Mucosa of descending colon (tissue), 3 donors: ENCODE data around the gene PISD. TPM values are rescaled to one million over a fixed set of nuclear protein-coding genes. Genes with fewer than 3 reads are reported as not detected.

Experiments used
- ATAC-seq: fragments of 200-7000 bp; cut with Tn5 transposase; one replicate; pipeline ENCODE4 v1.9.1; 2020; ENCODE audit warnings: mild to moderate bottlenecking, moderate library complexity
- DNase-seq, 3 donors: peaks; one replicate each; pipeline ENCODE4 v3.0.0-alpha.2; 2020
- H3K36me3 ChIP-seq: fragments of 200-600 bp; one replicate; pipeline ENCODE4 v1.8.0; 2021; ENCODE audit warnings: low read depth, mild to moderate bottlenecking
- H3K4me1 ChIP-seq: fragments of 200-600 bp; one replicate; pipeline ENCODE4 v1.8.0; 2021; ENCODE audit warnings: low read depth, mild to moderate bottlenecking
- H3K4me3 ChIP-seq: fragments of 200-600 bp; one replicate; pipeline ENCODE4 v1.8.0; 2021; ENCODE audit warnings: mild to moderate bottlenecking
- H3K9me3 ChIP-seq: fragments of 200-600 bp; one replicate; pipeline ENCODE4 v1.8.0; 2021; ENCODE audit warnings: mild to moderate bottlenecking
- intact Hi-C, 2 donors: fragments of 100-400 bp; cut with DNase I in 1 of 2; cut with micrococcal nuclease in 1 of 2; formaldehyde crosslinking; loops; one replicate each; pipeline versions ENCODE4 v1.11.0 to v1.11.1; 2022; cut with DNase I, micrococcal nuclease
- total RNA-seq, 3 donors: library from RNA; stranded (reverse); fragmentation: NEBNext Ultra II Directional in 2 of 3; extraction: Animal tissue kit (Norgen Biotek cat#: 25700) in 2 of 3; gene quantifications; one replicate each; pipeline versions ENCODE4 v1.2.1 to v1.2.4, GENCODE V29; 2021 to 2023
- TF ChIP-seq, protein P1 (sequence below): fragments of 200-600 bp; IDR thresholded peaks from one replicate; pipeline ENCODE4 v1.8.0; 2022; ENCODE audit warnings: antibody characterized with exemption, mild to moderate bottlenecking
- donor health status: DM: no; HTN: no; CAD: no; lungs with moderate emphysema.
- donor health status: DM: no; HTN: no; CAD: no.
- donor health status: DM: no; HTN: yes; CAD: no.

Gene PISD
- total RNA-seq, 3 donors from 2014 or later = 31.6 to 42.9 (median 38.0) TPM

DNA sequence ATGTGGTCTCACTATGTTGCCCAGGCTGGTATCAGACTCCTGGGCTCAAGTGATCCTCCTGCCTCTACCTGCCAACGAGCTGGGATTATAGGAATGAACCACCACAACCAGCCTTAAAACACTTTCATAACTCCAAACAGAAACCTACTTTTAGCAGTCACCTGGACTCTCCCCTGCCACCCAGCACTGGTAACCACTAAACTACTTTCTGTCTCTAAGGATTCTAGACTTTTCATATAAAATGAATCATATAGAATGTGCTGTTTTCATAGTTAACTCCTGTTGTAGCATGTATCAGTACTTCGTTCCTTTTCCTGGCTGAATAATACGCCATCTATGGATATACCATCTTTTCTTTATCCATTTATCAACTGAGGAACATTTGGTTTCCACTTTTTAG, 29.4 kb upstream of the PISD start:
- DNase-seq (no peak), ATAC-seq (no peak)
- intact Hi-C loops = no loop called here
- Histone ChIP-seq H3K36me3 (no peaks in the 10 kb centered on the region), H3K4me1 (no peaks in the 10 kb centered on the region), H3K9me3 (no peaks in the 10 kb centered on the region), H3K4me3 (no peak overlapping the region)
- TF ChIP-seq, protein P1, sequence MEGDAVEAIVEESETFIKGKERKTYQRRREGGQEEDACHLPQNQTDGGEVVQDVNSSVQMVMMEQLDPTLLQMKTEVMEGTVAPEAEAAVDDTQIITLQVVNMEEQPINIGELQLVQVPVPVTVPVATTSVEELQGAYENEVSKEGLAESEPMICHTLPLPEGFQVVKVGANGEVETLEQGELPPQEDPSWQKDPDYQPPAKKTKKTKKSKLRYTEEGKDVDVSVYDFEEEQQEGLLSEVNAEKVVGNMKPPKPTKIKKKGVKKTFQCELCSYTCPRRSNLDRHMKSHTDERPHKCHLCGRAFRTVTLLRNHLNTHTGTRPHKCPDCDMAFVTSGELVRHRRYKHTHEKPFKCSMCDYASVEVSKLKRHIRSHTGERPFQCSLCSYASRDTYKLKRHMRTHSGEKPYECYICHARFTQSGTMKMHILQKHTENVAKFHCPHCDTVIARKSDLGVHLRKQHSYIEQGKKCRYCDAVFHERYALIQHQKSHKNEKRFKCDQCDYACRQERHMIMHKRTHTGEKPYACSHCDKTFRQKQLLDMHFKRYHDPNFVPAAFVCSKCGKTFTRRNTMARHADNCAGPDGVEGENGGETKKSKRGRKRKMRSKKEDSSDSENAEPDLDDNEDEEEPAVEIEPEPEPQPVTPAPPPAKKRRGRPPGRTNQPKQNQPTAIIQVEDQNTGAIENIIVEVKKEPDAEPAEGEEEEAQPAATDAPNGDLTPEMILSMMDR = no peak

DNA sequence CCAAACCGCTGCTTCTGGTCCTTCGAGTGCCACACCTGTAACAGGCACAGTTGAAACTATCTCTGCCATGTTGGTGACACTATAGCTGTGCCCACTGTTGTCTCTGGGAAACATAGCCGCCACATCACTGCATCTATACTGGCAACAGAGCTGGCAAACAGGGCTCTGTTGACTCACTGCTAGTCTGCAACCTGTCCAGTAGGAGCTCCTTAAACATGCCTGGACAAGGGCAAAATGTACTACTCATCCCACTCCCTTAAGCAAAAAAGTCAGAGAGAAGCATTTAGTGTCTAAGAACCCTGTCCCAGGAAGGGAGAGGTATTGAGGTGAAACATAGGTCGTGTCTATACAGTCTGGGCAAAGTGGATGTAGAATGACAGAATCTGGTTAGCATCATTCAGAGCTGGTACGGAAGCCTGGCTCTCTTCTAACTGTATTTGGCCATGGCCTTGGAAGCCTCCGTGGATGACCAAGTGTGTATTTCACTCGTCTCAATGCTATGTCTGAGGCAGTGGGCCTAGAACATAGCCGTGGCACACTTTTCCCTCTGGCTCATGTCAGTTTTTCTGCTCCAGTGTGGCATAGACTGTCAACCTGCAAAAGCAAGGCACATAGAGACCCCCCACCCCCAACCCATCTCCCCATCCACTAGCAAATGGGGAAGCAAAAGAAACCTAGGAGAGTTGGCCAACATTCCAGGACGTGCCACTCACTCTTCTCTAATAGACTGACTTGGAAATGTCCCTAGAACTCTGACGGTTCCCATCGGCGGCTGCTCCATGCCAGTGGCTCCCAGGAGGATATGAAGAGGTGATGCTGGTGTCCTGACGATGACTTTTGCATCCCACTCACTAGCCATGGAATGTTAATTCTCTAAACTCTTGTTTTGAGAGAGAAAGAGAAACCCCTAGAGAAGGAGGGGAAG, 21.4 kb upstream of the PISD start:
- Histone ChIP-seq H3K36me3 (no peaks in the 10 kb centered on the region), H3K9me3 (no peaks in the 10 kb centered on the region), H3K4me1 (peaks cover 8% of the 10 kb centered on the region), H3K4me3 (no peak overlapping the region)
- TF ChIP-seq, protein P1 = no peak
- intact Hi-C loops = no loop called here
- DNase-seq = peak in 1 of 3 donors; percentile 8
- ATAC-seq = no peak

DNA sequence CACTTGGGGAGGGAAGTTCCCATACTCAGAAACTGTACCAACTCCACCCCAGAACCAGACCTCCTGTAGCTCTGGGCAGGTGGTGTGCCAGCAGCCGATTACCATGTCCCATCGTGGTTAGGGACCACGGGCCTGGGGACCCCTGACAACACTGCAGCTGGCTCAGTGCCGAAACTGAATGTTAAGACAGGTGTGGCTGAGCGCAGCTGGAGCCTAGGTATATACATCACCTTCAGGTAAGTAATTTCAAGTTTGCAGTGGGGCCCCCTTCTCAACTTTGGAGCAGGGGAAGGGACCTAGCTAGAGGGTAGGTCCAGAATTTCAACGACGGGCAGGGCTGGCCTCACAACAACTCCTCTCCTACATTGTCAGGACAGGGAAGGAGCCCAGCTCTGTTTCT, 20.7 kb upstream of the PISD start:
- Histone ChIP-seq H3K4me3 (no peak overlapping the region), H3K36me3 (no peaks in the 10 kb centered on the region), H3K4me1 (peaks cover 8% of the 10 kb centered on the region), H3K9me3 (no peaks in the 10 kb centered on the region)
- DNase-seq (peak in 1 of 3 donors; percentile 26), ATAC-seq (no peak)
- intact Hi-C loops = no loop called here
- TF ChIP-seq, protein P1 = no peak

DNA sequence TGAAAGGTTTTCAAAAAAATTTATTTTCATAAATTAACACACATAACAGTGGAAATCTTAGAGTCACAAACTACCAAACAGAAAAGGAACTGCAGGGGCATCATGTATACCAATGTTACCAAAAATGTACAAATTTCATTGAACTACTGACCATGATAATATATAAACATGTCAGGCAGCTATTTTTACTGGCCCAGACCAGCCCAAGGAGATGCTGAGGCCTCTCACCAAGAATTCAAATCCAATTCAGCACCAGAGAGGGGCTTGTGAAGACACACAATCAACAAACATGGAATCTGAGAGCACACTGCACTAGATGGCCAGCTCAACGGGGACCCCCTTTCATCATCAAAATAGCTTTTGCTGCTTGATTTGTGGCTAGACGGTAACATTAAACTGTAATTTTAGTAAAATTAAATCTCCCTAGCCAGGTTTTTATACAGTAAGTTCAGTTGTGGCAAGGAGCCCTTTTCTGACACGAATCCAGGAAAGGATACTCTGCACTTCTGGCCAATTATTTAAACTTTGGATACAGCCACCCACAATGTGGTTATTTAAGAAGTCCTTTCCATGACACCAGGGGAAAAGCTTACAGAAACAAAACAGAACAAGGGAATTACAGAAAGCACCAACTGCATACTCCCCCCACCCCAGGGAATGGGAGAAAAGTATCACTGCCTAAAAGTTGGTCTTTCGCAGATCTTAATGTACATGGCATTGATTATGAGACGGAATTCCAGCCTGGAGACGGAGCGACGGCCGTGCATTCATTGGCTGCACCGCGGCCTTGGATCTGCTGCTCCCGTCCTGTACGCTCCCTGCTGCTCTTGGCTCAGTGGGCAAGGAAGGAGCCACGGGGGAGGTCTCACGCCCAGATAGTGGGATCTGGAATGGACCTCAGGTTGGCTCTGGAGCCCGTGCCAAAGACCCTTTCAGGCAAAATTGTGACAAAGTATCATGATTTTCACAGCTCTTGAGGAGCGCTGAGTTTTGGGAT, 19.6 kb upstream of the PISD start:
- TF ChIP-seq, protein P1 = no peak
- Histone ChIP-seq H3K4me1 (peaks cover 8% of the 10 kb centered on the region), H3K4me3 (no peak overlapping the region), H3K36me3 (no peaks in the 10 kb centered on the region), H3K9me3 (no peaks in the 10 kb centered on the region)
- DNase-seq (peak in 1 of 3 donors; percentile 50), ATAC-seq (no peak)
- intact Hi-C loops = no loop called here

DNA sequence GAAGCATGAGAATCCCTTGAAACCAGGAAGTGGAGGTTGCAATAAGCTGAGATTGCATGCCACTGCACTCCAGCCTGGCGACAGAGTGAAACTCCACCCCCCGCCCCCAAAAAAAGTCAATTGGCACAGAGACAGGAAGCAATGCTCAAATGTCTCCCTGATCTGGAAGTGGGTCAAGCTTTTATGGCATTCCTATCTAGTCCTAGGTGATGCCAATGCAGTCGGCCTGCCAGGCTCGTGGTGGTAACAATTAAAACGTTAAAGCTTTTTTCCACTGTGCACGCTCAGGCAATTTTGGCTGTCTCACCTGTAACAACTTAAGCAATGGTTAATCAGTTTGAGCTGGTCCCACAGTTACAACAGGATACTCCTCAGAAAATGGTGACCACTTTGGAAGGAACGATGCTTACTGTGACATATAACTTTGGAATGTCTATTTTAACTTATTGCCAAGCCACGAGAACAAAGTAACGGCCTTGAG, 18.9 kb upstream of the PISD start:
- TF ChIP-seq, protein P1 = no peak
- intact Hi-C loops = no loop called here
- Histone ChIP-seq H3K4me3 (no peak overlapping the region), H3K9me3 (no peaks in the 10 kb centered on the region), H3K4me1 (peaks cover 8% of the 10 kb centered on the region), H3K36me3 (no peaks in the 10 kb centered on the region)
- ATAC-seq (peak; percentile 5), DNase-seq (peak; percentile 40 to 59 (median 53))
